ENCODE measurements around the gene S100A8.
"Not testable (repeated sequence)": the region's sequence is repeated elsewhere in the genome, so short reads cannot be mapped to it uniquely, and the experiment has no call there.

Gene S100A8

DNA sequence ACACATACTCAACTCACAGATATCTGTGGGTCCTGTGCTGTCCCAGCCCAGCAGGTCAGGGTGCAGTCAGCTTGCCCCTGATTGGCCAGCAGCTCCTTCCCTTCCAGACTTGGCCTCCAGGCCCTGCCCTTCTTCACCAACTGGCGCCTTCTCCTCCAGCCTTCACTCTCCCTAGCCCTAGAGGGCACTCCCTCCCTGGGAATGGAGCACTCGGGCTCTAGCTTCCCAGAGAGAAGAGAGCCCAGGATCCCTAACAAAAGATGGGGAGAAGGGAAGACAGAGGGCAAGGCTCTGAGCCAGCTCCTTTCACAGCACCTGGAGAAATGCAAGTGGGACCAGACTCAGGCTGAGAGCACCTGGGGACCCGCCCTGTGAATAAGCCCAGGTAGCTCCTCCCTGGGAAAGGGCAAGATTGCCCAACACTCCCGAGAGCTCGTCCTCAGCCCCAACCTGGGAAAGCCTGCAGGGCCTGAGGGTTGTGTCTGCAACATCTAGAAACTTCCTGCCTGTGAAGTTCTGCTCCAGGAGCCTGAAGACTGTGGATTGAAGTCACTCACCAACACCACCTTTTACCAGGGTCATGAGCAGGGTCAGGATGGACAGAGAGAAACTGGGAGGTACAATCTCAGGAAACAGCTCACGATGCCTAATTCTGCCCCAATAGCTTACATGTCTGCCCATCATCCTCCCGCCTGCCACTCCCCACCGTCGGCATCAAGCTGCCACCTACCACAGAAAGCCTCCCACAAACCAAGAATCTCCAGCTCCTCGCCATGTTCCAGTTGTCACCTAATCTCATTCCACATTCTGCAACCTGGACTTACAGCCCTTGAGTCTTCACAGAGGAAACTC lies 42.1 kb downstream of the S100A8 start, which contains the start of gene PGLYRP4:
TSS of gene PGLYRP4 (minus strand) at position 331 of the 852 bp plus-strand sequence. CDS start 909 bp downstream, outside the sequence.
- peaks cover 0 to 6% of the 10 kb centered on the region in 2 donors for H3K27me3 ChIP-seq (ENCODE audit: control insufficient read depth in 1 of 2, insufficient read depth in 2 of 2, low read length in 2 of 2)

DNA sequence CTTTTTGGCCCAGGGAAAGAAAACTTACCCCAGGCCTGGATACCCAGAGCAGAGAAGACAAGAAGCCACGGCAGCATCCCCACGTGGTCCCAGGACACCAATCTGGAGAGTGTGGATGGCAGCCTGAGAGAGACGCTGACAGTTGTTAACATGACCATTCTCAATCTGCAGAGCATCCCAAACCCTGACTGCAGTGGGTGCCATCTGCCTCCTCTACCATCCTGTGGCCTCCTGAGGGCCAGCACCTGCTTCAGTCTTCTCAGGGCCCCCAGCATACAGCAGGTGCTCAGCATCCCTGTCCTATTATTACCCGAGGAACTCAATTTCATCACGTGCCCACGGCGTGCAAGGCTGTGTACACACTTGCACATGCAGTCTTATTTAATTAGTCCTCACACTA lies 43.0 kb downstream of the S100A8 start:
- Histone ChIP-seq H3K4me3 (ENCODE audit: low read depth in 1 of 2, low read length in 2 of 2) (no peak overlapping the region), H3K36me3 (ENCODE audit: control insufficient read depth in 1 of 2, insufficient read depth in 2 of 2, low read length in 2 of 2) (no peaks in the 10 kb centered on the region), H3K9ac (ENCODE audit: low read depth in 1 of 2, low read length in 2 of 2) (no peak overlapping the region), H3K9me3 (ENCODE audit: control insufficient read depth in 1 of 2, low read length in 2 of 2) (no peaks in the 10 kb centered on the region), H3K4me1 (ENCODE audit: control insufficient read depth in 1 of 2, insufficient read depth in 2 of 2, low read length in 2 of 2) (peaks cover 20 to 22% of the 10 kb centered on the region in 2 donors), H3K27ac (ENCODE audit: low read depth, low read length) (no peak overlapping the region), H3K27me3 (ENCODE audit: control insufficient read depth in 1 of 2, insufficient read depth in 2 of 2, low read length in 2 of 2) (peaks cover 0 to 6% of the 10 kb centered on the region in 2 donors)

More for the DNA sequence above, 42.1 kb downstream of the S100A8 start, which contains the start of gene PGLYRP4:
- Histone ChIP-seq H3K27ac (ENCODE audit: low read depth, low read length) (no peak within 1 kb of the TSS), H3K9me3 (ENCODE audit: control insufficient read depth in 1 of 2, low read length in 2 of 2) (no peaks in the 10 kb centered on the region), H3K4me1 (ENCODE audit: control insufficient read depth in 1 of 2, insufficient read depth in 2 of 2, low read length in 2 of 2) (peaks cover 15 to 20% of the 10 kb centered on the region in 2 donors), H3K9ac (ENCODE audit: low read depth in 1 of 2, low read length in 2 of 2) (no peak within 1 kb of the TSS), H3K4me3 (ENCODE audit: low read depth in 1 of 2, low read length in 2 of 2) (no peak within 1 kb of the TSS), H3K36me3 (ENCODE audit: control insufficient read depth in 1 of 2, insufficient read depth in 2 of 2, low read length in 2 of 2) (no peaks in the 10 kb centered on the region)

DNA sequence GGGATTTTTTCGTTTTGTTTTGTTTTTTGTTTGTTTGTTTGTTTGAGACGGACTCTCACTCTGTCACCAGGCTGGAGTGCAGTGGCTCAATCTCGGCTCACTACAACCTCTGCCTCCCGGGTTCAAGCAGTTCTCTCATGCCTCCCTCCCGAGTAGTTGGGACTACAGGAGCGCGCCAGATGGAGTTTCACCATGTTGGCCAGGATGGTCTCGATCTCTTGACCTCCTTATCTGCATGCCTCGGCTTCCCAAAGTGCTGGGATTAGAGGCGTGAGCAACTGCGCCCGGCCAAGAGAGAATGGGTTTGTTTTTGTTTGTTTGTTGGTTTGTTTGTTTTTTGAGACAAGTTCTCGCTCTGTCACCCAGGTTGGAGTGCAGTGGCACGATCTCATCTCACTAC lies 43.8 kb downstream of the S100A8 start:
- not testable (repeated sequence) for H3K36me3 ChIP-seq (ENCODE audit: control insufficient read depth in 1 of 2, insufficient read depth in 2 of 2, low read length in 2 of 2); H3K4me3 ChIP-seq (ENCODE audit: low read depth in 1 of 2, low read length in 2 of 2); H3K27me3 ChIP-seq (ENCODE audit: control insufficient read depth in 1 of 2, insufficient read depth in 2 of 2, low read length in 2 of 2); H3K9me3 ChIP-seq (ENCODE audit: control insufficient read depth in 1 of 2, low read length in 2 of 2); H3K9ac ChIP-seq (ENCODE audit: low read depth in 1 of 2, low read length in 2 of 2); H3K27ac ChIP-seq (ENCODE audit: low read depth, low read length)
- H3K4me1 ChIP-seq (ENCODE audit: control insufficient read depth in 1 of 2, insufficient read depth in 2 of 2, low read length in 2 of 2), result peaks cover 20 to 23% of the 10 kb centered on the region in 2 donors

DNA sequence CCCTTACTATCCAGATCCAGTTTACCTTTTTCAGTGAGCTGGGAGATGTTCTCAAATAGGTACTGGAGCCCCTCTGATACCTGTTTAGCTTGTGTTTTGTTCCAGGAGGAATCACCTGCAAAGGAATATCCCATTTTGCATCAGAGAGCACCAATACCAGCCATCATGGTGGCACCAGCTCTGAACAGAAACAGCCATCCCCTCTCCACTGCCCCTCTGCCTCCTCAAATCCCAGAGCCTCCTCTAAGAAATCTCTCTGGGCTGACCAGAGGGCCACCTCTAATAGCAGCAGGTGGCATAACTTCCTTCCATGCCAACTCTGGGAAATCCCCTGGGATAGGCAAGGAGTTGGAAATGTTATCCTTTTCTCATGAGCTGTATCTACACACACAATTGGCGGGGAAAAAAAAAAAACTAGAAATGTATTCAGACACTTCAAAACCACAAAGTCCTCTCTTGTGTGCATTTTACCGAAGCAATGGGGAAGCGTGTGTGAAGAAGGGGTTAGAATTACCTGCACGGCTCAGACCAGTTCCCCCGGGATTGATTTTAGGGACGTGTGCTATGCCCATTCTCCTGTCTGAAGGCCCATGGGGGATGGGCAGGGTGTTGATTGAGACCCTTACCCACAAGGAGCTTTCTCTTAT lies 44.7 kb downstream of the S100A8 start:
- Histone ChIP-seq H3K27me3 (ENCODE audit: control insufficient read depth in 1 of 2, insufficient read depth in 2 of 2, low read length in 2 of 2) (peaks cover 0 to 6% of the 10 kb centered on the region in 2 donors), H3K9me3 (ENCODE audit: control insufficient read depth in 1 of 2, low read length in 2 of 2) (no peaks in the 10 kb centered on the region), H3K4me1 (ENCODE audit: control insufficient read depth in 1 of 2, insufficient read depth in 2 of 2, low read length in 2 of 2) (peaks cover 20 to 23% of the 10 kb centered on the region in 2 donors)

DNA sequence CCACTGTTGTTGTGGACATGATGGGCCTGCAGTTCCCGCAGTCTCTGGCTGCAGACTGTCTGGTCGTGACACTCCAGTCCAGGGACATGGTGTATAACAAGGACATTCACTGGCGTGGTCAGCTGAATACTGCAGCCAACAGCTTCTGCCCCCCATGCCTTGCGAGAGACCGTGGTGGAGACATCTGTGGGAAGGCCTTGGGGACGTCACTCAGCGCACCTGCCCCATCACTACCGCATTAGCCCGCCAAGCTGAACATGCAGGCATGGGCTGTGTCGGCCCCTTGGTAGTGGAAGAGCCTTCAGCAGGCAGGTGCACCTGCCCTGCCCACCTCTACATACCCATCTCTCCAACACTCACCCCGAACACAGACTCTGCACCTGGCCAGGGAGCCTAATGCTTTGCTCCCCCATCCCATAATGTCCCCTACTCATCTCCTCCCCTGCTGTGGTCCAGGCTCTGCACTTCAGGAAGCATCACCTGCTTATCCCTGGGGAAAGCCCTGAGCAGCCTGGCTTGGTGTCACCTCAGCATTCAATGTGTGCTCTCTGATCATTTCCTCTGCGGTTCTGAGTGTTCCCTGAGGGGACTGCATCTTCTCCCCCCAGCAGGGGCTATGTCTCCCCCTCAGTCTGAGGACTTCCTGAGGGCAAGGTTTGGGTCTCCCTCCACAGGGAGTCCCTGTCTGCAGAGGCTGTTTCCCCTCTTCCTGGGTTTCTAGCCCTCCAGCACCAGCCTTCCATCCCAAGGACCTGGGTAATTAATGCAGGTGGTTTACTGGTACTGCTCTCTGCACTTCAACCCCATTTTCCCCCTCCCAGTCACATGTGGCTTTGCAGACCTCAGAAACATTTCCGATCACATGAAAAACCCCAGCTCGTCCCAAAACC lies 45.4 kb downstream of the S100A8 start:
- no peaks in the 10 kb centered on the region for H3K9me3 ChIP-seq (ENCODE audit: control insufficient read depth in 1 of 2, low read length in 2 of 2)
- H3K4me1 ChIP-seq (ENCODE audit: control insufficient read depth in 1 of 2, insufficient read depth in 2 of 2, low read length in 2 of 2), result peaks cover 20 to 23% of the 10 kb centered on the region in 2 donors
- no peak overlapping the region for H3K4me3 ChIP-seq (ENCODE audit: low read depth in 1 of 2, low read length in 2 of 2)
- H3K27ac ChIP-seq (ENCODE audit: low read depth, low read length), result no peak overlapping the region
- H3K27me3 ChIP-seq (ENCODE audit: control insufficient read depth in 1 of 2, insufficient read depth in 2 of 2, low read length in 2 of 2), result peaks cover 0 to 6% of the 10 kb centered on the region in 2 donors
- H3K36me3 ChIP-seq (ENCODE audit: control insufficient read depth in 1 of 2, insufficient read depth in 2 of 2, low read length in 2 of 2), result no peaks in the 10 kb centered on the region
- no peak overlapping the region for H3K9ac ChIP-seq (ENCODE audit: low read depth in 1 of 2, low read length in 2 of 2)

More for the DNA sequence above, 44.7 kb downstream of the S100A8 start:
- no peaks in the 10 kb centered on the region for H3K36me3 ChIP-seq (ENCODE audit: control insufficient read depth in 1 of 2, insufficient read depth in 2 of 2, low read length in 2 of 2)
- H3K27ac ChIP-seq (ENCODE audit: low read depth, low read length), result no peak overlapping the region
- H3K9ac ChIP-seq (ENCODE audit: low read depth in 1 of 2, low read length in 2 of 2), result no peak overlapping the region
- no peak overlapping the region for H3K4me3 ChIP-seq (ENCODE audit: low read depth in 1 of 2, low read length in 2 of 2)

DNA sequence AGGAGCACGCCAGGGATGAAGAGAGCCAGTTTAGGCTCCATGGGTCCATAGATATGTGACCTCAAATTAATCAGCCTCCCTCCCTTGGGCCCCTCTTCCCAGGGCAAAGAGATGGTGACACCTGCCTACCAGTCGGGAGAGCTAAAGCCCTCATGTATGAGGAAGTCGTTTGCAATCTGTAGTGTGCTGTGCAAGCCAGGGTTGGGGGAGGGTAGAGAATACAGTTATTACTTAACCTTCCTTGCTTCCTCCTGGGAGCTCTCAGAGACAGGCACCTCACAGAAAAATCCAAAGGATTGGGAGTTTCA lies 46.2 kb downstream of the S100A8 start:
- H3K9me3 ChIP-seq (ENCODE audit: control insufficient read depth in 1 of 2, low read length in 2 of 2), result no peaks in the 10 kb centered on the region
- no peak overlapping the region for H3K27ac ChIP-seq (ENCODE audit: low read depth, low read length)
- peaks cover 0 to 6% of the 10 kb centered on the region in 2 donors for H3K27me3 ChIP-seq (ENCODE audit: control insufficient read depth in 1 of 2, insufficient read depth in 2 of 2, low read length in 2 of 2)
- H3K4me1 ChIP-seq (ENCODE audit: control insufficient read depth in 1 of 2, insufficient read depth in 2 of 2, low read length in 2 of 2), result peaks cover 20 to 23% of the 10 kb centered on the region in 2 donors
- H3K4me3 ChIP-seq (ENCODE audit: low read depth in 1 of 2, low read length in 2 of 2), result no peak overlapping the region
- no peaks in the 10 kb centered on the region for H3K36me3 ChIP-seq (ENCODE audit: control insufficient read depth in 1 of 2, insufficient read depth in 2 of 2, low read length in 2 of 2)
- H3K9ac ChIP-seq (ENCODE audit: low read depth in 1 of 2, low read length in 2 of 2), result no peak overlapping the region

DNA sequence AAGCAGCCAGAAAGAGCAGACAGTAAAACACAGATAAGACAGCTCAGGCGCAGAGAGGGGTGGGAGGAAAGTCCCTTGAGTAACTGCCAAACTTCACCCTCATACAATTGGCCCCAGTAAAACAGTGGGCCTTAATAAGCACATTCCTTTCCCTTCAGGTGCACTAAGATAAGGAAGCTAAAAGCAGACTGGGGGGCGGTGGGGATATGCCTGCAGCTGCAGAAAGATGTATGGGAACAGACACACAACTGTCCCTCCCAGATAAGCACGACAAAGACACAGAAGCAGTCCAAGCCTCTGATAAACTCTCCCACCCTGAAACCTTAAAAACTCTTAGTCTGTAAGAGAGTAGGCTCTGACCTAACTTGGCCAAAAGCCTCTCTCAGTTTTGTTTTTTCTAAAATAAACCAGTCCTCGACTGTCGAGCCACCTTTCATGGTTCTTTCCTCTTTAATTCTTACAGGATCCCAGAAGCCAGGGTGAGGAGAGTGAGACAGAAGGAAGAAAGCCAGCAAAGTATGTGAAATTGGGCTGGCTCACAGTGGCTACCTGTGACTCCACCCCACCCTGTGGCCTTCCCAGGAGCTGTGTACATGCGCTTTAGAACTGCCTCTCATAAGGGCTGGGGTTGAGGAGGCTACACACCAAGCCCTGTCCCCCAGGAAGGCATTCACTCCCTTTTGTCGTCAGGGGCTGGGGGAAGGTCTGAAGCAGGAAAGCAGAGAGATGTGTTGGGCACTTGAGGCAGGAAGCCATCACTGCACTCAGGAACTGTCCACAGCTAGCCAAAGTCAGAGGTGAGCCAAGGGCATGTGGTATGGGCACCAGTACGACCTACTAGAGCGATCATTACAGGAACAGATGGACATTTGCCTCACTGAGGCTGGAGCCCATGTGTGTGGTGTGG lies 46.8 kb downstream of the S100A8 start:
- Histone ChIP-seq H3K27ac (ENCODE audit: low read depth, low read length) (no peak overlapping the region), H3K27me3 (ENCODE audit: control insufficient read depth in 1 of 2, insufficient read depth in 2 of 2, low read length in 2 of 2) (peaks cover 0 to 3% of the 10 kb centered on the region in 2 donors), H3K4me1 (ENCODE audit: control insufficient read depth in 1 of 2, insufficient read depth in 2 of 2, low read length in 2 of 2) (peaks cover 20 to 23% of the 10 kb centered on the region in 2 donors)

DNA sequence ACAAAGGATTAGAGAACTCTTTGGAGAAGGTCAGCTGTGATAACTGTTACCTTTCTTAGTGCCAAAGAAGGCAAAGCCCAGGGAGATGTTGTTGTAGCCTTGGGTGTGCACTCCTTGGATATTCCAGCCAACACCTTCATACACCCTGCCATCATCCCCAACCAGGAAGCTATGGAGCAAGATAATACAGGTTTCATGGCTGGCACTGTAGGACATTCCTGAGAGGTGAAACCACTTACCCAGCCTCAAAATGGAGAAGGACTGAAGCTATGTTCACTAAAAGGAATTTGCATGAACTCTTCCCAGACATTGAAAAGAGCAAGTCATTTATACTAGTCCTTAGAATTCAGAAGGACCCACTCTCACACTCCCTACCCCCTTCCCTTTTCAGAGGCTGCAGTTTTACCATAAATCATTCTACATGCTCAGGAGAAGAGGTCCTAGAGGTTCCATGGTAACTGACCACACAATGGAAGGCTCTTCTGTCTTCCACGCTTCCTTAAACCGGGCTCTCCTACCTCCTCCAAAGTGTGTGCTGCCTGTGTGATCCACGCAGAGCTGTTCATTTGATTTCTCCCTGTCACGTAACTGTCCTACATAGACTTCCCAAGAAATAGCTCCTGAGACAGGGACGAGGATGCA lies 47.7 kb downstream of the S100A8 start:
- H3K27me3 ChIP-seq (ENCODE audit: control insufficient read depth in 1 of 2, insufficient read depth in 2 of 2, low read length in 2 of 2), result peaks cover 0 to 3% of the 10 kb centered on the region in 2 donors
- H3K9me3 ChIP-seq (ENCODE audit: control insufficient read depth in 1 of 2, low read length in 2 of 2), result no peaks in the 10 kb centered on the region
- peaks cover 20 to 23% of the 10 kb centered on the region in 2 donors for H3K4me1 ChIP-seq (ENCODE audit: control insufficient read depth in 1 of 2, insufficient read depth in 2 of 2, low read length in 2 of 2)
- no peak overlapping the region for H3K9ac ChIP-seq (ENCODE audit: low read depth in 1 of 2, low read length in 2 of 2)
- H3K36me3 ChIP-seq (ENCODE audit: control insufficient read depth in 1 of 2, insufficient read depth in 2 of 2, low read length in 2 of 2), result no peaks in the 10 kb centered on the region
- no peak overlapping the region for H3K27ac ChIP-seq (ENCODE audit: low read depth, low read length)
- no peak overlapping the region for H3K4me3 ChIP-seq (ENCODE audit: low read depth in 1 of 2, low read length in 2 of 2)

More for the DNA sequence above, 46.8 kb downstream of the S100A8 start:
- Histone ChIP-seq H3K4me3 (ENCODE audit: low read depth in 1 of 2, low read length in 2 of 2) (no peak overlapping the region), H3K9ac (ENCODE audit: low read depth in 1 of 2, low read length in 2 of 2) (no peak overlapping the region), H3K36me3 (ENCODE audit: control insufficient read depth in 1 of 2, insufficient read depth in 2 of 2, low read length in 2 of 2) (no peaks in the 10 kb centered on the region), H3K9me3 (ENCODE audit: control insufficient read depth in 1 of 2, low read length in 2 of 2) (no peaks in the 10 kb centered on the region)

DNA sequence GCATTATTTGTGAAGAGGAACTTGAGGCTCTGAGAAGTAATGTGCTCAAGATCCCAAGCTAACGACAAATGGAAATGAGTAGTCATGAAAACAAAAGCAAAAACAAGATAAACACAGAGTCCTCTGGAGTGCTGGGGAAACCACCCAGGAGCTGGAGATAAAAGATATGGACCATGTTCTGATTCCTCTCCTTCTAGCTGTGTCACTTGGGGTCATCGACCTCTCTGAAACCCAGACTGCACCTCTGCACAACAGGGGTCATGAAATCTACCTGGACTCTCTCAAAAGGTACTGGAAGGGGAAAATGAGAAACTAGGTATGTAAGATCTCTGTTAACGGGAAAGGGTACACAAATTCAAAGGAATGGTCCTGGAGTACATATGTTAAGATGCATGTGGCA lies 48.7 kb downstream of the S100A8 start:
- H3K9me3 ChIP-seq (ENCODE audit: control insufficient read depth in 1 of 2, low read length in 2 of 2), result no peaks in the 10 kb centered on the region
- H3K4me1 ChIP-seq (ENCODE audit: control insufficient read depth in 1 of 2, insufficient read depth in 2 of 2, low read length in 2 of 2), result peaks cover 20 to 23% of the 10 kb centered on the region in 2 donors
- H3K4me3 ChIP-seq (ENCODE audit: low read depth in 1 of 2, low read length in 2 of 2), result no peak overlapping the region
- no peak overlapping the region for H3K9ac ChIP-seq (ENCODE audit: low read depth in 1 of 2, low read length in 2 of 2)
- no peak overlapping the region for H3K27ac ChIP-seq (ENCODE audit: low read depth, low read length)
- no peaks in the 10 kb centered on the region for H3K36me3 ChIP-seq (ENCODE audit: control insufficient read depth in 1 of 2, insufficient read depth in 2 of 2, low read length in 2 of 2)
- H3K27me3 ChIP-seq (ENCODE audit: control insufficient read depth in 1 of 2, insufficient read depth in 2 of 2, low read length in 2 of 2), result peaks cover 0 to 3% of the 10 kb centered on the region in 2 donors

Measured in duodenal mucosa (tissue), 2 donors.